GM13976 (cell line): ENCODE measurements around the gene CSF1R.
A peak's percentile ranks its signal among the peaks of the same experiment; 100 is the strongest.

Experiments
- DNase-seq: peaks from one replicate; pipeline ENCODE4 v3.0.0; 2012; ENCODE audit warnings: low spot score
- in situ Hi-C: fragments of 300-500 bp; cut with MboI; formaldehyde crosslinking; loops from one replicate; pipeline ENCODE4 v1.12.0; 2022; ENCODE audit warnings: low sequenced_read_pairs, mixed read lengths, inconsistent platforms; ENCODE audit not compliant: unreplicated experiment
- TF ChIP-seq, protein P1 (sequence below): IDR thresholded peaks from 2 replicates; pipeline ENCODE4 v1.5.1; 2012; ENCODE audit warnings: borderline replicate concordance, mild to moderate bottlenecking; ENCODE audit not compliant: insufficient read depth; ENCODE audit errors: extremely low read depth, missing control alignments, control extremely low read depth

CSF1R gene

DNA sequence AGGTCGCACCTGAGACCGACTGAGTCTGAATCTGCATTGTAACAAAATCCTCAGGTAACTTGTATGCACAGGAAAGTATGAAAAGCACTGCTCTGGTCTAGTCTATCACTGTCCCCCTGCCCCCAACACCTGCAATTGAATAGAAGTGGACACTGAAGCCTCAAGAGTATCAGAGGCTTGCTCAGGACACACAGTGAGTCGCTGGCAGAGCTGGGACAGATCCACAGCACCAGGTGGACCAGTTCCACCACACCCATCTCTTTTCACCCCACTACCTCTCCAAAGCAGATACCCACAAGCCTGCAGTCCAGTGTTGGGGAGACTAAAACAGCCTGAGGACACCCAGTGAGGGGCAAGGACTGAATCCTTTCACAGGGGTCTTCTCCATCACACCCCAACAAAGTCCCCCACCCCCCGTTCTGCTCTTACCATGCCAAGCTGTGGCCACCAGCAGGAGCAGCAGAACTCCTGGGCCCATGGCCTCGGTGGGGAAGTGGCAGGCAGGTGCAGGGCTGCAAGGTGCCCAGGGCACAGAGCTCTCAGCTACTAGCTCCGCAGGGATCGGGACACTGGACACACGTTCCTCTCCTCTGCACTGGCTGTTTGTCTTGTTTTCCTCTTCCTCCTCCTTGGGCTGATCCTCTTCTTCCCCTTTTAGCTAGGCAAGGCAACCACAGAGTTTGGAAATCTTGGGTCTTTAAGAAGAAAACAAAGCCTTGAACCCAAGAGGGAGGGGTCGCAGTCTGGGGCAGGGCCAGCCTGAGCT lies at the start of gene CSF1R:
Gene CSF1R (minus strand): TSS at position 605 of the 766 bp plus-strand sequence. CDS start 127 bp downstream, at position 478.
- TF ChIP-seq, protein P1, sequence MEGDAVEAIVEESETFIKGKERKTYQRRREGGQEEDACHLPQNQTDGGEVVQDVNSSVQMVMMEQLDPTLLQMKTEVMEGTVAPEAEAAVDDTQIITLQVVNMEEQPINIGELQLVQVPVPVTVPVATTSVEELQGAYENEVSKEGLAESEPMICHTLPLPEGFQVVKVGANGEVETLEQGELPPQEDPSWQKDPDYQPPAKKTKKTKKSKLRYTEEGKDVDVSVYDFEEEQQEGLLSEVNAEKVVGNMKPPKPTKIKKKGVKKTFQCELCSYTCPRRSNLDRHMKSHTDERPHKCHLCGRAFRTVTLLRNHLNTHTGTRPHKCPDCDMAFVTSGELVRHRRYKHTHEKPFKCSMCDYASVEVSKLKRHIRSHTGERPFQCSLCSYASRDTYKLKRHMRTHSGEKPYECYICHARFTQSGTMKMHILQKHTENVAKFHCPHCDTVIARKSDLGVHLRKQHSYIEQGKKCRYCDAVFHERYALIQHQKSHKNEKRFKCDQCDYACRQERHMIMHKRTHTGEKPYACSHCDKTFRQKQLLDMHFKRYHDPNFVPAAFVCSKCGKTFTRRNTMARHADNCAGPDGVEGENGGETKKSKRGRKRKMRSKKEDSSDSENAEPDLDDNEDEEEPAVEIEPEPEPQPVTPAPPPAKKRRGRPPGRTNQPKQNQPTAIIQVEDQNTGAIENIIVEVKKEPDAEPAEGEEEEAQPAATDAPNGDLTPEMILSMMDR = no peak
- DNase-seq = peak; percentile 5
- in situ Hi-C loops = no loop called here

DNA sequence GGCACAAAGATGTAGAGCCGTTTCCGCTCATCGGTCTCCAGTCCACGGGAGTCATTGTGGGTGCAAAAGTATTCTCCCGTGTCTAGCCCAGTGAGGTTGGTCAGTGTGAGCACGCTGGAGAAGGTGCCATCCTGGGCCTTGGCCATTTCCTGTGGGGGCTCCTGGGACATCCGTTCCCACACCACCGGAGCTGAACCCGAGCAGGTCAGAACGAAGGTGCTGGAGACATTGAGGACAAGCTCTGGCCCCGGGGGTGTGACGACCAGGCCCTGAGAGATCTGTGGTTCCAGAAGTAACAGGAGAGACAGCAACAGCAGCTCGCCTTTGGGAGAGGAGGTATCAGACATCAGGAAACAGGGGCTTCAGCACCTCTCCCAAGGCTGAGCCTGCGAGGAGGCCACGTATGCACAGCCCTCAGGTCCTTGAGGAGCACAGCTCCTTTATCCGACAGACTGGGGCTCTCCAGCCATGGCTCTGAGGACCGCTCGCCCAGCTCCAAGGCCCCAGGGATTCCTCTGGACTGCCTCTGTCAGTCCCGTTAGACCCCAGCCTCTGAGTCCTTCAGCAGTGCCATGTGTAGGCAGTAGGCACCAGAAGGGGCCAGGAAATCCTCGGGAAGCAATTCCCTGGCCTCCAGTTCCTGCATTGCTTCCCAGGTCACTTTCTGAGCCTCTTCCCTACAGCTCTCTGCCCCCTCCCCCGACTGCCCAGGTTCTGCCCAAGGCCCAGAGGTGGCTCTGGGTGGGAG lies 49.4 kb upstream of the CSF1R start:
- no peak for DNase-seq
- TF ChIP-seq, protein P1 = no peak
- in situ Hi-C loops = no loop called here

DNA sequence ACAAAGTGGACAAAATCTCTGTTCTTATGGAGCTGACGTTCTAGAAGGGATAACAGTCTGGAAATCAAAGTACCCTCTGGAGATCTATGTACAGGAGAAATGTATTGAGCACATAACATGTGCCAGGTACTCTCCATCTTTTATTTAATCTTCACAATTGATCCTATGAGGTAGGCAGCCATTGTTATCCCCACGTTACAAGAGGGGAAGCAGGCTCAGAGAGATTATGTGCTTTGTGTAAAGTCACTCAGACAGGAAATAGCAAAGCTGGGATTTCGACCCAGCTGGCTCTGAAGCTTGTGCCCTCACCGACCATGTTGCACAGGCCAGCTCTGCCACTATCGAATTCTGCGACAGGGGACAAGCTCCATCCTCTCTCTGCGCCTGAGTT lies 47.8 kb upstream of the CSF1R start:
- in situ Hi-C loops = no loop called here
- TF ChIP-seq, protein P1 = no peak

DNA sequence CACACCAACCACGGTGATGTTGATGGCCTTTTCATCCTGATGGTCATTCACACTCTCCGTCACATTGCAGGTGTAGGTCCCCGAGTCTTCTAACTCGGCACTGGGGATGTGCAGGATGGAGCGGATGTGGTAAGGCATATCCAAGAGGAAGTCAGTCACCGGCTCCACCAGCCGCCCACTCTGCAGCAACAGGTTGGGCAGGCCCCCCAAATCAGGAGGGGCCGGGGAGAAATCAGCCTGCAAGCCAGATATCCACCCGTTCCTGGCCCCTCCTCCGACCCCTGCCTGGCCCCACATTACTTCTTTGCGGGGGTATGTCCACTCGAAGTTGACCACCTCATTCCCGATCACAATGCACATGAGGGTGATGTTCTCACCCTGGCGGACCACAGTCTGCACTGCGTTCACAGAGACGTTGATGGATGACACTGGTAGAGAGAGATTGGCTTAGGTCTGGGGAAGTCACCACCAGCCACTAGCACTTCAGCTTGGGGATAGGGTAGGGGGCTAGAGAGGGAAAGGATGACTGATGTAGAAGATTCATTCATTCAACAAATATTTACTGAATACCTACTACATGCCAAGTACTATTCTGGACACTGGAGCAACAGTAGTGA lies 47.3 kb upstream of the CSF1R start:
- TF ChIP-seq, protein P1 = no peak
- no peak for DNase-seq
- in situ Hi-C loops = no loop called here

More for the DNA sequence above, 47.8 kb upstream of the CSF1R start:
- DNase-seq = no peak

DNA sequence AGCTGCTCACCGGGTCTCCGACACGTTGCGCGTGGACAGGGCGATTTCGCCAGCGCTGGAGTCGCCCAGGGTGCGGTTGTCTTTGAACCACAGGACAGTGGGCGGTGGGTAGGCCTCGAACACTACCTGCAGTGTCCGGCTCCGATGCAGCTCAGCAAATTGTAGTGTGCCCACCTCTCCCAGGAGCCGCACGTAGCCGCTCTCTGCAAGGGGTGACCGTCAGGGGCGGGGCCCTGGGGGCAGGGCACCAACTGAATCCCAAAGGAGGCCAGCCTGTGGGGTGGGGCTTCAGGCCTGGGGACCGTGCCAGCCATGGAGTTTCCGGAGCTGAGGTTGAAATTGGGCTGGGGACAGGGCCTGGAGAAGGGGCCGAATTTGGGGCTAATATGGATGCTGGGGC lies 46.4 kb upstream of the CSF1R start:
- TF ChIP-seq, protein P1 = no peak
- in situ Hi-C loops = no loop called here
- no peak for DNase-seq

DNA sequence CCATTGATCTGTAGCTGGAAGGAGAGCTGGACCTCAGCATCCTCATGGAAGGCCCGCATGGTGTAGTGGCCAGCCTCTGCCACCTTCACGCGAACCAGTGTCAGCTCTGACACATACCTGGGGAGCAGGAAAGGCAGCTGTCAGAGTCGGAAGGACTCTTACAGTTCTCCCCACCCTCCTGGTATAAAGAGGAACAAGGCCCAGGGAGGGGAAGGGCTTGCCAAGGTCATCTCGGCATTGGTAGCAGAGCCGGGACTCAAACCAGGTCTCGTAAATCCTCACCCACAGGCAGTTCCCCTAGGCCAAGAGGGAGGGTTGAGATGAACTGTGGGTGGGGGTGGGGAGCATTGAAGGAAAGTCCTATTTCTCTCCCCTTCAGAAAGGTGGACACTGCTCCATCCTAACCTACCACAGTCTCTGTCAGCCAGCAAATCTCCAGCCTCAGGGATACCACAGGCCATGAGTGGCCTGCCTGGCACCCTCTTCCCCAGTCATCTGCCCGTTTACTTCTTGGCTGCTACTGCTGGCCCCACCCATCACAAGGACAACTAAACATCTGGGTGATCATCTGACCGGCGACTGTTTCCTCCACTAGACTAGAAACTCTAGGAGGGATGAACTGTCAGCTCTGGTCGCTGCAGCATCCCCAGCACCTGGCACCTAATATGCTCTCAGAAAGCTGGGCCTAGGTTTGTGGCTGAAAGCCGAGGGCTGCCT lies 45.8 kb upstream of the CSF1R start:
- in situ Hi-C loops = no loop called here
- TF ChIP-seq, protein P1 = no peak
- DNase-seq = no peak
